CD4-positive, alpha-beta T cell (primary cell): ENCODE data around the gene LRRC8E. TPM values are rescaled to one million over a fixed set of nuclear protein-coding genes. Genes with fewer than 3 reads are reported as not detected.

ENCODE experiments used
- ATAC-seq: fragments of 200-7000 bp; cut with Tn5 transposase; one replicate; pipeline ENCODE4 v1.10.0; 2022; ENCODE audit warnings: mild to moderate bottlenecking; ENCODE audit not compliant: poor library complexity
- CTCF ChIA-PET: fragments of 350-600 bp; sonication (Branson Sonifier 250); formaldehyde crosslinking; loops from one replicate; lab custom pipeline; 2021; ENCODE audit warnings: antibody characterized with exemption, inconsistent platforms; lab: Charles Lee
- POLR2A ChIA-PET: fragments of 350-600 bp; sonication (Branson Sonifier 250); formaldehyde crosslinking; loops from one replicate; lab custom pipeline; 2021; ENCODE audit warnings: antibody characterized with exemption, inconsistent platforms; lab: Charles Lee
- DNase-seq, 14 experiments: peaks; one replicate each; pipeline ENCODE4 v3.0.0-alpha.2; 2013 to 2020; ENCODE audit warnings: mixed read lengths in 2 of 14
- H3K27ac ChIP-seq, 2 donors: one replicate each; pipeline versions ENCODE4 v1.5.1 to v1.7.0; 2013; ENCODE audit warnings: low read length in 2 of 2, low read depth in 1 of 2, mild to moderate bottlenecking in 1 of 2
- H3K27me3 ChIP-seq, 2 experiments: 1 replicate in 1 of 2; 2 replicates in 1 of 2; pipeline versions ENCODE4 v1.6.1 to v1.7.0; 2013; ENCODE audit warnings: low read length in 2 of 2, control low read depth in 1 of 2, mild to moderate bottlenecking in 1 of 2, moderate library complexity in 1 of 2; ENCODE audit not compliant: insufficient read depth in 2 of 2, control insufficient read depth in 1 of 2
- H3K36me3 ChIP-seq: one replicate; pipeline ENCODE4 v1.6.1; 2013; ENCODE audit warnings: low read length, control low read depth; ENCODE audit not compliant: insufficient read depth
- H3K4me1 ChIP-seq: one replicate; pipeline ENCODE4 v1.6.1; 2013; ENCODE audit warnings: low read length, control low read depth; ENCODE audit not compliant: insufficient read depth
- H3K4me3 ChIP-seq: one replicate; pipeline ENCODE4 v1.5.1; 2013; ENCODE audit warnings: mild to moderate bottlenecking, low read length, moderate library complexity
- H3K9me3 ChIP-seq, 2 experiments: 1 replicate in 1 of 2; 2 replicates in 1 of 2; pipeline versions ENCODE4 v1.6.1 to v1.7.0; 2013; ENCODE audit warnings: low read length in 2 of 2, mild to moderate bottlenecking in 2 of 2, control low read depth in 1 of 2, moderate library complexity in 1 of 2; ENCODE audit not compliant: control insufficient read depth in 1 of 2, insufficient read depth in 1 of 2
- H3K27ac Mint-ChIP-seq: one replicate; pipeline ENCODE4 v1.8.0; 2020; ENCODE audit warnings: mixed read lengths
- H3K27me3 Mint-ChIP-seq: one replicate; pipeline ENCODE4 v1.8.0; 2021; ENCODE audit warnings: mixed read lengths
- H3K36me3 Mint-ChIP-seq: one replicate; pipeline ENCODE4 v1.8.0; 2021; ENCODE audit warnings: low read depth, mixed read lengths
- H3K4me1 Mint-ChIP-seq: one replicate; pipeline ENCODE4 v1.8.0; 2021; ENCODE audit warnings: low read depth, mixed read lengths
- H3K4me3 Mint-ChIP-seq: one replicate; pipeline ENCODE4 v1.8.0; 2020; ENCODE audit warnings: mild to moderate bottlenecking, mixed read lengths
- H3K9me3 Mint-ChIP-seq: one replicate; pipeline ENCODE4 v1.8.0; 2020; ENCODE audit warnings: mixed read lengths
- intact Hi-C, 2 experiments: fragments of 100-400 bp; cut with DNase I in 1 of 2; cut with micrococcal nuclease in 1 of 2; formaldehyde crosslinking; loops; one replicate each; pipeline versions ENCODE4 v1.15.1 to v1.9.0; 2023 to 2025; cut with DNase I, micrococcal nuclease
- total RNA-seq, 174 experiments: library from RNA in 2 of 174; stranded (reverse) in 2 of 174; gene quantifications; one replicate each; pipeline ENCODE4 v1.2.3 and lab custom pipeline; 2021 to 2026
- TF ChIP-seq, protein P1 (sequence below): fragments of 200-600 bp; IDR thresholded peaks from one replicate; pipeline ENCODE4 v1.8.0; 2022; ENCODE audit warnings: antibody characterized with exemption, mild to moderate bottlenecking

LRRC8E gene
- total RNA-seq, 2 experiments from 2014 or later, result not detected

- no peaks in the 10 kb centered on the region for H3K36me3 ChIP-seq
- intact Hi-C loops, result no loop called here
- TF ChIP-seq, protein P1, sequence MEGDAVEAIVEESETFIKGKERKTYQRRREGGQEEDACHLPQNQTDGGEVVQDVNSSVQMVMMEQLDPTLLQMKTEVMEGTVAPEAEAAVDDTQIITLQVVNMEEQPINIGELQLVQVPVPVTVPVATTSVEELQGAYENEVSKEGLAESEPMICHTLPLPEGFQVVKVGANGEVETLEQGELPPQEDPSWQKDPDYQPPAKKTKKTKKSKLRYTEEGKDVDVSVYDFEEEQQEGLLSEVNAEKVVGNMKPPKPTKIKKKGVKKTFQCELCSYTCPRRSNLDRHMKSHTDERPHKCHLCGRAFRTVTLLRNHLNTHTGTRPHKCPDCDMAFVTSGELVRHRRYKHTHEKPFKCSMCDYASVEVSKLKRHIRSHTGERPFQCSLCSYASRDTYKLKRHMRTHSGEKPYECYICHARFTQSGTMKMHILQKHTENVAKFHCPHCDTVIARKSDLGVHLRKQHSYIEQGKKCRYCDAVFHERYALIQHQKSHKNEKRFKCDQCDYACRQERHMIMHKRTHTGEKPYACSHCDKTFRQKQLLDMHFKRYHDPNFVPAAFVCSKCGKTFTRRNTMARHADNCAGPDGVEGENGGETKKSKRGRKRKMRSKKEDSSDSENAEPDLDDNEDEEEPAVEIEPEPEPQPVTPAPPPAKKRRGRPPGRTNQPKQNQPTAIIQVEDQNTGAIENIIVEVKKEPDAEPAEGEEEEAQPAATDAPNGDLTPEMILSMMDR, result no peak
- Mint-ChIP-seq H3K4me3 (peak overlapping the region; percentile 11), H3K36me3 (no peaks in the 10 kb centered on the region), H3K9me3 (no peaks in the 10 kb centered on the region), H3K27ac (no peak overlapping the region), H3K27me3 (peaks cover 7% of the 10 kb centered on the region), H3K4me1 (peaks cover 16% of the 10 kb centered on the region)
- ChIA-PET POLR2A (interaction anchor here (0.5 to 2.7 kb wide), 3 partner anchors 40 to 525 kb away, joined by 3 to 12 read pairs (median 4); partner anchors contain the start of genes MAP2K7 and SNAPC2), CTCF (no interaction called here)
- H3K27me3 ChIP-seq, result peaks cover 21 to 30% of the 10 kb centered on the region in 2 experiments
- no peaks in the 10 kb centered on the region for H3K9me3 ChIP-seq
- peaks cover 56% of the 10 kb centered on the region for H3K4me1 ChIP-seq
- ATAC-seq (no peak), DNase-seq (no peak)
- H3K27ac ChIP-seq, result no peak overlapping the region
- no peak overlapping the region for H3K4me3 ChIP-seq
Observed at GRCh38 chr19:7863971-7864689, 24.2 kb upstream of the LRRC8E start.

DNA sequence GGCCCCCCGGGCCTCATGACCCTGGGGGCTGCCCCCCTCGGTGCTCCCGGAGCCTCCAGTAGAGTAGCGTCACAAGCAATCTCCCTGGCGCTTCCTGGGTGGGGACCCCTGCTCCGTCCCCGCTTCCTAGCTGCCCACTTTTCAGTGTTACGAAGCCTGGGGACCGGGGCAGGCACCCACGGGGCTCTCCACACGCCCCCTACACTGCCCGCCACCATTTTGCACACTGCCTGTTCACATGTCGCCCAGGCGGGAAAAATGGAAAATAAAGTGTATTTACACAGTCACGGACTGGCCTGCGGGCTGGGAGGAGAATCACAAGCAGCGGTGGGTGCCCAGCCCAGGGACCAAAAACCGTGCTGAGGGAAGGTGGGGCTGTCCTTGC lies 23.6 kb upstream of the LRRC8E start:
- ATAC-seq (no peak), DNase-seq (no peak)
- TF ChIP-seq, protein P1, result no peak
- Mint-ChIP-seq H3K9me3 (no peaks in the 10 kb centered on the region), H3K4me1 (peaks cover 16% of the 10 kb centered on the region), H3K27me3 (peaks cover 7% of the 10 kb centered on the region), H3K27ac (no peak overlapping the region), H3K4me3 (no peak overlapping the region), H3K36me3 (no peaks in the 10 kb centered on the region)
- no peaks in the 10 kb centered on the region for H3K9me3 ChIP-seq
- POLR2A ChIA-PET, result interaction anchor here (1.3 kb wide), 1 partner anchor 55 kb away, joined by 3 read pairs; the partner anchor contains the start of gene SNAPC2
- H3K4me3 ChIP-seq, result no peak overlapping the region
- H3K27ac ChIP-seq, result no peak overlapping the region
- peaks cover 21 to 28% of the 10 kb centered on the region in 2 experiments for H3K27me3 ChIP-seq
- H3K4me1 ChIP-seq, result peaks cover 61% of the 10 kb centered on the region
- H3K36me3 ChIP-seq, result no peaks in the 10 kb centered on the region
- CTCF ChIA-PET, result no interaction called here
- intact Hi-C loops, result loop anchor here in 1 of 2 experiments (5.0 kb wide), 1 partner anchor 58 kb away; the partner anchor contains the start of gene SNAPC2

GRCh38 chr19:7865262-7865911 lies 22.9 kb upstream of the LRRC8E start:
- POLR2A ChIA-PET, result interaction anchor here (1.2 to 1.3 kb wide), 2 partner anchors 55 kb away, joined by 3 to 4 read pairs; partner anchors contain the start of gene SNAPC2
- TF ChIP-seq, protein P1, result no peak
- CTCF ChIA-PET, result no interaction called here
- intact Hi-C loops, result loop anchor here in 1 of 2 experiments (5.0 kb wide), 1 partner anchor 57 kb away; the partner anchor contains the start of gene SNAPC2
- H3K27me3 ChIP-seq, result peaks cover 18 to 22% of the 10 kb centered on the region in 2 experiments
- H3K4me3 ChIP-seq, result no peak overlapping the region
- H3K27ac ChIP-seq, result peak overlapping the region in 1 of 2 donors; percentile 13
- Mint-ChIP-seq H3K4me3 (peak overlapping the region; percentile 78), H3K36me3 (no peaks in the 10 kb centered on the region), H3K4me1 (peaks cover 20% of the 10 kb centered on the region), H3K27me3 (peaks cover 7% of the 10 kb centered on the region), H3K27ac (peak overlapping the region; percentile 31), H3K9me3 (no peaks in the 10 kb centered on the region)
- no peak for ATAC-seq
- no peaks in the 10 kb centered on the region for H3K36me3 ChIP-seq
- H3K9me3 ChIP-seq, result no peaks in the 10 kb centered on the region
- peaks cover 66% of the 10 kb centered on the region for H3K4me1 ChIP-seq
- peak in 4 of 14 experiments; percentile 19 to 65 (median 42) for DNase-seq
